ENCODE measurements around the gene TCEAL5.
"Not testable (repeated sequence)": the region's sequence is repeated elsewhere in the genome, so short reads cannot be mapped to it uniquely, and the experiment has no call there.

The TCEAL5 gene

GRCh38 chrX:103225918-103226317 is 50.6 kb downstream of the TCEAL5 start:
- FAIRE-seq, result not testable (repeated sequence)

Measured in G401.6 (cell line).